OCI-LY3 (cell line): ENCODE data around the gene PXN.

Experiments used
- H2AFZ ChIP-seq: fragments of 200-600, 300-600 bp; shearing (Covaris generic); 2 replicates; pipeline ENCODE4 v1.6.0; 2014; ENCODE audit warnings: antibody characterized with exemption, low read depth, low read length
- H3K27ac ChIP-seq: fragments of 200-600, 300-600 bp; sonication (generic); 2 replicates; pipeline ENCODE4 v1.5.1; 2014; ENCODE audit warnings: mild to moderate bottlenecking, low read length, moderate library complexity, mixed read lengths
- H3K27me3 ChIP-seq: fragments of 200-600, 300-600 bp; sonication (generic); 2 replicates; pipeline ENCODE4 v1.6.1; 2014; ENCODE audit warnings: low read depth, low read length, mixed read lengths
- H3K36me3 ChIP-seq: fragments of 200-600, 300-600 bp; sonication (generic); replicated peaks from 2 replicates; pipeline ENCODE3; 2014; ENCODE audit warnings: low read depth, low read length, mixed read lengths
- H3K4me1 ChIP-seq: fragments of 300-600, 200-600 bp; sonication (generic); 2 replicates; pipeline ENCODE4 v1.6.1; 2014; ENCODE audit warnings: low read length, mixed read lengths
- H3K4me2 ChIP-seq: fragments of 200-600, 300-600 bp; sonication (generic); 2 replicates; pipeline ENCODE4 v1.6.1; 2014; ENCODE audit warnings: low read length, mixed read lengths
- H3K4me3 ChIP-seq: fragments of 300-600, 200-600 bp; sonication (generic); 2 replicates; pipeline ENCODE4 v1.5.1; 2014; ENCODE audit warnings: antibody characterized with exemption, mild to moderate bottlenecking, low read length, moderate library complexity
- H3K79me2 ChIP-seq: fragments of 300-600, 200-600 bp; shearing (Covaris generic); 2 replicates; pipeline ENCODE4 v1.6.1; 2014; ENCODE audit warnings: mild to moderate bottlenecking, low read length, mixed read lengths
- H3K9ac ChIP-seq: fragments of 300-600, 200-600 bp; shearing (Covaris generic); 2 replicates; pipeline ENCODE4 v1.6.0; 2014; ENCODE audit warnings: mild to moderate bottlenecking, low read length, moderate library complexity
- H3K9me3 ChIP-seq: fragments of 200-600, 300-600 bp; shearing (Covaris generic); 2 replicates; pipeline ENCODE4 v1.6.1; 2014; ENCODE audit warnings: low read length, mixed read lengths; ENCODE audit not compliant: insufficient read depth
- H4K20me1 ChIP-seq: fragments of 200-600, 300-600 bp; sonication (generic); 2 replicates; pipeline ENCODE4 v1.6.1; 2016; ENCODE audit warnings: low read length, mixed read lengths; ENCODE audit not compliant: insufficient read depth
- EZH2phosphoT487 ChIP-seq: fragments of 200-600 bp; shearing (Covaris generic); IDR thresholded peaks from 2 replicates; pipeline ENCODE4 v1.6.1; 2018; ENCODE audit warnings: antibody characterized with exemption, mixed run types, low read depth
- TF ChIP-seq, protein P1 (sequence below): fragments of 200-600, 300-600 bp; sonication (generic); IDR thresholded peaks from 2 replicates; pipeline ENCODE4 v1.5.1; 2014; ENCODE audit warnings: antibody characterized with exemption, low read length, low read depth

The PXN gene

GRCh38 chr12:120172053-120172452 lies 93.5 kb downstream of the PXN start:
- Histone ChIP-seq H3K4me3 (no peak overlapping the region), H3K9ac (no peak overlapping the region), H3K36me3 (peaks cover 46% of the 10 kb centered on the region), H2AFZ (no peak overlapping the region), H3K27me3 (no peaks in the 10 kb centered on the region), H3K9me3 (no peaks in the 10 kb centered on the region), H3K79me2 (no peaks in the 10 kb centered on the region), H3K27ac (no peak overlapping the region), H3K4me1 (0 out of 2 replicates have a peak, but pooled peaks cover 3% of the 10 kb centered on the region), H4K20me1 (no peaks in the 10 kb centered on the region), H3K4me2 (no peak overlapping the region)
- TF ChIP-seq EZH2phosphoT487 = no peak
- TF ChIP-seq, protein P1, sequence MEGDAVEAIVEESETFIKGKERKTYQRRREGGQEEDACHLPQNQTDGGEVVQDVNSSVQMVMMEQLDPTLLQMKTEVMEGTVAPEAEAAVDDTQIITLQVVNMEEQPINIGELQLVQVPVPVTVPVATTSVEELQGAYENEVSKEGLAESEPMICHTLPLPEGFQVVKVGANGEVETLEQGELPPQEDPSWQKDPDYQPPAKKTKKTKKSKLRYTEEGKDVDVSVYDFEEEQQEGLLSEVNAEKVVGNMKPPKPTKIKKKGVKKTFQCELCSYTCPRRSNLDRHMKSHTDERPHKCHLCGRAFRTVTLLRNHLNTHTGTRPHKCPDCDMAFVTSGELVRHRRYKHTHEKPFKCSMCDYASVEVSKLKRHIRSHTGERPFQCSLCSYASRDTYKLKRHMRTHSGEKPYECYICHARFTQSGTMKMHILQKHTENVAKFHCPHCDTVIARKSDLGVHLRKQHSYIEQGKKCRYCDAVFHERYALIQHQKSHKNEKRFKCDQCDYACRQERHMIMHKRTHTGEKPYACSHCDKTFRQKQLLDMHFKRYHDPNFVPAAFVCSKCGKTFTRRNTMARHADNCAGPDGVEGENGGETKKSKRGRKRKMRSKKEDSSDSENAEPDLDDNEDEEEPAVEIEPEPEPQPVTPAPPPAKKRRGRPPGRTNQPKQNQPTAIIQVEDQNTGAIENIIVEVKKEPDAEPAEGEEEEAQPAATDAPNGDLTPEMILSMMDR = no peak

DNA sequence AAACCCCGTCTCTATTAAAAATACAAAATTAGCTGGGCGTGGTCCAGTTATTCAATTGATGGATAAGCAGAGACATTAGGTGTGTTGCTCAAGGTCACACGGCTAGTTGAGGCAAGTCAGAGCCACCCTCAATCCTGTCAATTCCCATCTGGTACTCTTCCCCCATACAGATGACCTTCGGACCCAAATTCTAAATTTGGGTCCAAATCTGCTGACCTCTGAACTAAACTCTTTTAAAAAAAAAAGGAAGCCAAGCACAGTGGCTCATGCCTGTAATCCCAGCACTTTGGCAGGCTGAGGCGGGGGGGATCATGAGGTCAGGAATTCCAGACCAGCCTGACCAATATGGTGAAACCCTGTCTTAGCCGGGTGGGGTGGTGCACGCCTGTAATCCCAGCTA lies 94.9 kb downstream of the PXN start:
- H3K4me3 ChIP-seq = no peak overlapping the region
- no peaks in the 10 kb centered on the region for H3K9me3 ChIP-seq
- H3K27ac ChIP-seq = no peak overlapping the region
- no peak overlapping the region for H3K9ac ChIP-seq
- H3K4me2 ChIP-seq = no peak overlapping the region
- H3K27me3 ChIP-seq = no peaks in the 10 kb centered on the region
- 0 out of 2 replicates have a peak, but pooled peaks cover 3% of the 10 kb centered on the region for H3K4me1 ChIP-seq
- no peak for TF ChIP-seq EZH2phosphoT487
- TF ChIP-seq, protein P1 = no peak
- H3K36me3 ChIP-seq = peaks cover 36% of the 10 kb centered on the region
- H4K20me1 ChIP-seq = no peaks in the 10 kb centered on the region
- H2AFZ ChIP-seq = no peak overlapping the region
- H3K79me2 ChIP-seq = no peaks in the 10 kb centered on the region

- Histone ChIP-seq H3K4me3 (no peak overlapping the region), H2AFZ (no peak overlapping the region), H4K20me1 (no peaks in the 10 kb centered on the region), H3K27me3 (no peaks in the 10 kb centered on the region), H3K9me3 (no peaks in the 10 kb centered on the region), H3K36me3 (peaks cover 31% of the 10 kb centered on the region), H3K4me2 (no peak overlapping the region), H3K4me1 (0 out of 2 replicates have a peak, but pooled peaks cover 3% of the 10 kb centered on the region), H3K27ac (no peak overlapping the region), H3K9ac (no peak overlapping the region), H3K79me2 (no peaks in the 10 kb centered on the region)
- TF ChIP-seq EZH2phosphoT487 = no peak
- TF ChIP-seq, protein P1 = no peak
These were observed 95.6 kb downstream of the PXN start for GRCh38 chr12:120169946-120170345.

DNA sequence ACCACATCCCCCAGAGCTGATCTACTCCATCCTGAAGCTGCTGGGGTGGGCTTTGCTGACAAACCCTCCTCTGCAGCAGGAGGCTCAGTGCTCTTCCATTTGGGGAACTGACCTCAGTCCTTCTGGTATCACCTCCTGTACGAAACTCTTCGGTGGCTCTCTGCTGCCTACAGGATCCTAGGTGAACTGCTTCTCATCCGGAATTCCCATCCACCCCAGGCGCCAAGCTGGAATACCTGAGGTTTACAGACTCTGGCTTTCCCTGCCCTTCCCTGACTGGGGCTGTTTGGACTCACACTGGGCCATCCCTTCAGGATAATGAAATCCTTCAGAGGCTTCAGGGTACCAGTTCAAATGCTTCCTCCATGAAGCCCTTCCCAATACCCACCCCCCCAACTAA lies 97.2 kb downstream of the PXN start:
- no peak overlapping the region for H2AFZ ChIP-seq
- H3K9me3 ChIP-seq = no peaks in the 10 kb centered on the region
- H3K4me3 ChIP-seq = no peak overlapping the region
- H3K36me3 ChIP-seq = peaks cover 28% of the 10 kb centered on the region
- no peak overlapping the region for H3K27ac ChIP-seq
- H3K4me1 ChIP-seq = 0 out of 2 replicates have a peak, but pooled peaks cover 3% of the 10 kb centered on the region
- H3K27me3 ChIP-seq = no peaks in the 10 kb centered on the region
- TF ChIP-seq EZH2phosphoT487 = no peak
- TF ChIP-seq, protein P1 = no peak
- no peak overlapping the region for H3K4me2 ChIP-seq
- H3K79me2 ChIP-seq = no peaks in the 10 kb centered on the region
- no peak overlapping the region for H3K9ac ChIP-seq
- H4K20me1 ChIP-seq = no peaks in the 10 kb centered on the region
